Testis (tissue), 3 donors: ENCODE results near the gene RNF141. TPM values are rescaled to one million over a fixed set of nuclear protein-coding genes. Genes with fewer than 3 reads are reported as not detected.

Source experiments
- DNase-seq: peaks from one replicate; pipeline ENCODE4 v3.0.0-alpha.2; 2019
- H3K27ac ChIP-seq, 2 donors: fragments of 200-600 bp; sonication (generic); one replicate each; pipeline ENCODE4 v1.5.1; 2019
- H3K27me3 ChIP-seq: fragments of 200-600 bp; sonication (generic); one replicate; pipeline ENCODE4 v1.5.1; 2019
- H3K36me3 ChIP-seq: fragments of 200-600 bp; sonication (generic); one replicate; pipeline ENCODE4 v1.5.1; 2017; ENCODE audit warnings: low read depth; ENCODE audit errors: missing control alignments
- H3K4me1 ChIP-seq: fragments of 200-600 bp; sonication (generic); one replicate; pipeline ENCODE4 v1.5.1; 2019
- H3K4me3 ChIP-seq, 2 donors: fragments of 200-600 bp; sonication (generic); one replicate each; pipeline ENCODE4 v1.5.1; 2017 to 2019
- H3K9me3 ChIP-seq: fragments of 200-600 bp; sonication (generic); one replicate; pipeline ENCODE4 v1.5.1; 2017
- POLR2A ChIP-seq: fragments of 450-650 bp; IDR thresholded peaks from one replicate; pipeline ENCODE4 v1.6.1; 2017; ENCODE audit warnings: antibody characterized with exemption, mild to moderate bottlenecking, moderate library complexity
- WGBS, 2 donors: methylation state at CpG; one replicate each; pipeline ENCODE4 v1.1.5; 2018; 5-methylcytosine and 5-hydroxymethylcytosine counted together
- intact Hi-C: fragments of 100-400 bp; cut with DNase I; formaldehyde crosslinking; loops from one replicate; pipeline ENCODE4 v1.15.1; 2023; ENCODE audit warnings: low total_unique reads
- polyA plus RNA-seq: library from polyadenylated mRNA; stranded (reverse); fragments of 350-450 nt; fragmentation: Illumina TruSeq; extraction: RNeasy Lipid Tissue Mini Kit (QIAGEN cat#74804); gene quantifications from one replicate; pipeline ENCODE4 v1.2.3, GENCODE V29; 2014; ENCODE audit warnings: low read depth, low replicate concordance; ENCODE audit not compliant: insufficient read depth
- total RNA-seq, 2 donors: library from RNA; depleted of rRNA; stranded (reverse); fragments of >200 nt; gene quantifications; one replicate each; pipeline ENCODE4 v1.2.3, GENCODE V29; 2016
- TF ChIP-seq, protein P1 (sequence below), 3 experiments: fragments of 450-650 bp in 2 of 3; fragments of 200-600 bp in 1 of 3; sonication (generic) in 1 of 3; IDR thresholded peaks; one replicate each; pipeline ENCODE4 v1.5.1; 2016 to 2019; ENCODE audit warnings: antibody characterized with exemption in 3 of 3, mild to moderate bottlenecking in 2 of 3, moderate library complexity in 1 of 3

Gene RNF141
- total and polyA plus RNA-seq, 3 donors from 2014 or later = 63.1 to 172 (median 91.3) TPM

DNA sequence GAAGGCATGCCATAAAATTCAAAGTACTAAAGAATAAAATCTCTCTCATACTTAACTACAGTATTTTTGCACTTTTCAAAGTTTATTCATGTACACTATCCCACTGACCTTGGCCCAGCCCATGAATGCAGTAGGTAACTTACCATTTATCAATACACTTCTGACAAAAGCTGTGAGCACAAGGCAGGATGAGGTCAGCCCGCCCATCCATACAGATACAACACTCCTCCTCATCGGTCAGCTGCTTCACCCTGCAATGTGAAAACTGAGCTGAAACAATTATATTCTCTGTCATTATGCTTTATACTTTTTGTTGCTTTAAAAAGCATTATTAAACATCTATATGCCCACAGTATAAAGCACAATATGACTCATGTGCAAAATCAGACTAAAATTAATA lies 22.1 kb downstream of the RNF141 start:
- H3K4me3 ChIP-seq = no peak overlapping the region
- 58 to 79% methylated on average over 2 of the region's 2 CpGs for WGBS, 2 donors
- H3K36me3 ChIP-seq = no peaks in the 10 kb centered on the region
- TF ChIP-seq, protein P1, sequence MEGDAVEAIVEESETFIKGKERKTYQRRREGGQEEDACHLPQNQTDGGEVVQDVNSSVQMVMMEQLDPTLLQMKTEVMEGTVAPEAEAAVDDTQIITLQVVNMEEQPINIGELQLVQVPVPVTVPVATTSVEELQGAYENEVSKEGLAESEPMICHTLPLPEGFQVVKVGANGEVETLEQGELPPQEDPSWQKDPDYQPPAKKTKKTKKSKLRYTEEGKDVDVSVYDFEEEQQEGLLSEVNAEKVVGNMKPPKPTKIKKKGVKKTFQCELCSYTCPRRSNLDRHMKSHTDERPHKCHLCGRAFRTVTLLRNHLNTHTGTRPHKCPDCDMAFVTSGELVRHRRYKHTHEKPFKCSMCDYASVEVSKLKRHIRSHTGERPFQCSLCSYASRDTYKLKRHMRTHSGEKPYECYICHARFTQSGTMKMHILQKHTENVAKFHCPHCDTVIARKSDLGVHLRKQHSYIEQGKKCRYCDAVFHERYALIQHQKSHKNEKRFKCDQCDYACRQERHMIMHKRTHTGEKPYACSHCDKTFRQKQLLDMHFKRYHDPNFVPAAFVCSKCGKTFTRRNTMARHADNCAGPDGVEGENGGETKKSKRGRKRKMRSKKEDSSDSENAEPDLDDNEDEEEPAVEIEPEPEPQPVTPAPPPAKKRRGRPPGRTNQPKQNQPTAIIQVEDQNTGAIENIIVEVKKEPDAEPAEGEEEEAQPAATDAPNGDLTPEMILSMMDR (IDR thresholded peaks at IDR 0.05) = no peak
- no peak for TF ChIP-seq POLR2A
- H3K27me3 ChIP-seq = no peaks in the 10 kb centered on the region
- H3K27ac ChIP-seq = peak overlapping the region; percentile 14 to 31
- H3K9me3 ChIP-seq = no peaks in the 10 kb centered on the region
- H3K4me1 ChIP-seq = peaks cover 12% of the 10 kb centered on the region
- DNase-seq = peak; percentile 75
- intact Hi-C loops = no loop called here

DNA sequence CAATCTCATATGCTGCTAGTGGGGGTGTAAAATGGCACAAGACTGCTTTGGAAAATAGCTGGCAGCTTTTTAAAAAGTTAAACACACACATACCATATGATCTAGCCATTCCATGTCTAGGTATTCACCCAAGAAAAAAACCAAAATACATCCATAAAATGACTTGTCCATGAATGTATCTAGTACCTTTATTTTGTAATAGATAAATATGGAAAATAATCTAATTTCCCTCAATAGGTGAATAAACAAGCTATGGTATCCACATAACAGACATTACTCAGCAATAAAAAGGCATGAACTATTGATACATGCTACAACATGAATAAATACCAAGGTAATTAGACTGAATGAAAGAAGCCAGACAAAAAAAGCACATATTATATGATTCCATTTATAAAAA lies 22.9 kb downstream of the RNF141 start:
- Histone ChIP-seq H3K27ac (peak overlapping the region in 1 of 2 donors; percentile 14), H3K4me3 (no peak overlapping the region), H3K36me3 (no peaks in the 10 kb centered on the region), H3K4me1 (peaks cover 11% of the 10 kb centered on the region), H3K9me3 (no peaks in the 10 kb centered on the region), H3K27me3 (no peaks in the 10 kb centered on the region)
- intact Hi-C loops = no loop called here
- no peak for TF ChIP-seq POLR2A
- TF ChIP-seq, protein P1 (IDR thresholded peaks at IDR 0.05) = no peak
- no peak for DNase-seq

DNA sequence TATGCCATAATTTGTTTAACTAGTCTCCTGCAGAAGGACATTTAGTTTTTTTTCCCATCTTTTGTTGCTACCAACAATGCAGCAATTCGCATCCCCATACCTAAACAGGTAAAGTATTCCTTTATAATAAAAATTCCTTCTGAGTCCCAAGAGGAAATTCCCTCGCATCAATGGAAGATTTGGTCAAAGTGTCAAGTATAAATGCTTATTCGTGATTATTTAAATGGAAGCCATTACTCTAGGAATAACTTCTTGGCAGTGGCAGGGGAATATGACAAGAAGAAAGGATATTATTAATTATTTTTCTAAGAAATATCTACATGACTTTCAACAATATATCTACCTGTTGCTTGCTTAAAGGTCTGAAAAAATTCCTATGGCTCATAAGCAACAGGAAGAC lies 25.6 kb downstream of the RNF141 start:
- intact Hi-C loops = no loop called here
- Histone ChIP-seq H3K4me3 (no peak overlapping the region), H3K4me1 (peaks cover 3% of the 10 kb centered on the region), H3K9me3 (no peaks in the 10 kb centered on the region), H3K27me3 (no peaks in the 10 kb centered on the region), H3K36me3 (no peaks in the 10 kb centered on the region), H3K27ac (no peak overlapping the region)
- DNase-seq = no peak
- 92% methylated on average over 3 of the region's 3 CpGs for WGBS, 2 donors
- TF ChIP-seq, protein P1 (IDR thresholded peaks at IDR 0.05) = no peak

DNA sequence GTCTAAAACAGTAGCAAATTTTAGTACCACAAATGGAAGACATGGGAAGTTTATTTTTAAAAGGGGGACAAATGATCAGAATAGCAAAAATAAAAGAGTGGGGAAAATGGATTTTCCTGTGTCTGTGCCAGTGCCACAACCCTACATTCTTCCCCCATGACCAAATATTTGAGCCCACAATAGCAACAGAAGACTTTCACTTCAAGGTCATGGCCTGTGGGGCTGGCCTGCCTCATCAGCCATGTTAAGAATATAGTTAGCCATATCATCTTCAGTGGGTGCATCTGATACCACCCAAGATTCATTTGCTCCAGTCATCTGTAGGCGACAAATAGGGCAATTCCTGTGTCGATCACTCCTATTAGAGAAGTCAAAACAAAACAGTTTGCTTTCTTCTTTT lies 26.3 kb downstream of the RNF141 start:
- no peak overlapping the region for H3K4me3 ChIP-seq
- no peak for DNase-seq
- peaks cover 3% of the 10 kb centered on the region for H3K4me1 ChIP-seq
- no peaks in the 10 kb centered on the region for H3K36me3 ChIP-seq
- H3K27me3 ChIP-seq = no peaks in the 10 kb centered on the region
- no peak overlapping the region for H3K27ac ChIP-seq
- WGBS, 2 donors = 76 to 83% methylated on average over 2 of the region's 2 CpGs
- TF ChIP-seq POLR2A = no peak
- TF ChIP-seq, protein P1 (IDR thresholded peaks at IDR 0.05) = no peak
- H3K9me3 ChIP-seq = no peaks in the 10 kb centered on the region
- intact Hi-C loops = no loop called here

DNA sequence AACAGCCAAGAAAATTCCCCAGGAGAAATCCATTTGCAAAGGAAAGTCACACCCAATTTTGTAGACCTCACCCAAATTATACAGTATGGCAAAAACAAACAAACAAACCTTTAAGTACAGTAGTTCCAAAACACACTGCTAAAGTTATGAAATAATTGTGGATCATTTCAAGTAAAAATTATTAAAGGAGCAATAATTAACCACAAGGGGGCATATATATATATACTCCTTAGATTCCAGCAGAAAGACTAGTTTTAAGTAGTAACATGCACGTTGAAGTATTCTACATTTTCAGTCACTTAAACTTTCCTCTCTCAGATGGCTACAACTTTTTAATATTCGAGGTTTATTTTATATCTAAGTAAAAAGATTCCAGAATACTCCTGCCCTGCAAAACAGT lies 26.8 kb downstream of the RNF141 start:
- intact Hi-C loops = no loop called here
- no peaks in the 10 kb centered on the region for H3K27me3 ChIP-seq
- no peaks in the 10 kb centered on the region for H3K36me3 ChIP-seq
- TF ChIP-seq, protein P1 (IDR thresholded peaks at IDR 0.05) = peak in 2 of 3 experiments; percentile 5 to 59
- no peak for TF ChIP-seq POLR2A
- H3K4me1 ChIP-seq = peaks cover 3% of the 10 kb centered on the region
- H3K27ac ChIP-seq = no peak overlapping the region
- H3K9me3 ChIP-seq = no peaks in the 10 kb centered on the region
- WGBS, 2 donors = 37 to 49% methylated on average over 2 of the region's 2 CpGs
- H3K4me3 ChIP-seq = no peak overlapping the region
- DNase-seq = no peak
